SK-N-MC (cell line): Measurements from ENCODE around the gene TCF7L2.

Source experiments
- EZH2 ChIP-seq: fragments of 200-600 bp; sonication (generic); IDR thresholded peaks from one replicate; pipeline ENCODE4 v1.6.1; 2017; ENCODE audit warnings: antibody characterized with exemption
- FOXP2 ChIP-seq: optimal IDR thresholded peaks from 2 replicates; pipeline ENCODE3; 2011; ENCODE audit warnings: mild to moderate bottlenecking, moderate library complexity; ENCODE audit not compliant: insufficient read depth; ENCODE audit errors: extremely low read length, control extremely low read depth
- POLR2AphosphoS5 ChIP-seq: IDR thresholded peaks from 2 replicates; pipeline ENCODE4 v1.6.1; 2012; ENCODE audit warnings: mild to moderate bottlenecking, low read depth, low read length, borderline replicate concordance

GRCh38 chr10:113035732-113036312 is 85.8 kb downstream of the TCF7L2 start:
- TF ChIP-seq EZH2 (no peak), POLR2AphosphoS5 (no peak), FOXP2 (no peak)
